HG02884 (cell line): ENCODE data around the gene FTHL17.

Experiments
- ATAC-seq: cut with Tn5 transposase; IDR thresholded peaks from one replicate; pipeline ENCODE4 v1.9.1; 2021; ENCODE audit warnings: mild to moderate bottlenecking, moderate library complexity; ENCODE audit not compliant: unreplicated experiment

Gene FTHL17

DNA sequence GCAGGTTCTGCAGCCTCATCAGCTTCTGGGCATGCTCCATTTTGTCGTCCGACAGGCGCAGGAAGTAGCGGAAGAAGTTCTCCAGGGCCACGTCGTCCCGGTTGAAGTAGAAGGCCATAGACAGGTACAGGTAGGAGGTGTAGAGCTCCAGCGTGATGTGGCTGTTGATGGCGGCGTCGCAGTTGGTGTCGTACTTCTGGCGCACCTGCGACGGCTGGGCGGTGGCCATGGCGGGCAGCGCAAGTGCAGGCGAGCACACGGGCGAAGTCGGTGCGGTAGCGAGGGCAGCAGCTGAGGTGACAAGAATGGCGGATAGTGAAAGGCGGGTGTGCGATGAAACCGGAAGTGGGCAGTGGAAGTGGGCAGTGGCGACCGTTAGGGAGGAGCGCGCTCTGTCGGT lies at the start of gene FTHL17:
Gene FTHL17 (minus strand): TSS at position 317 of the 400 bp plus-strand sequence. CDS start 88 bp downstream, at position 229.
- ATAC-seq = no peak

DNA sequence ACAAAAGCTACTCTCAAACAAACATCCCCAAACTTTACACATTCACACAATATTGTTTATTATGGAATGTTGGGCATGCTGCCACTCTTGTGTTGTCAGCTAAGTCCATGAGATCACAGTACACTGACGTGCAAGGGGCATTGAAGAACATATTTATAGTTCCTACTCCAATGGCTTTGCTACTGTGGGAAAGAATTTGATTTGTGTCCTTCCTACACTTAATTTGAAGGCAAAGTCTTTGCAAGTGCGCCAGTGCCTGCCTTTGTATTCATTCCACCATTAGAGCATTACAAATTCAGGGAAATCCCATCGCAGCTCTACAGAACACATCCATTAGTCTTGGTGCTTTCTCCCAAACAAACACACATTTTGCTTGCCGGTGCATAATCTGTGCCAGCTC lies 45.4 kb upstream of the FTHL17 start:
- ATAC-seq = no peak

DNA sequence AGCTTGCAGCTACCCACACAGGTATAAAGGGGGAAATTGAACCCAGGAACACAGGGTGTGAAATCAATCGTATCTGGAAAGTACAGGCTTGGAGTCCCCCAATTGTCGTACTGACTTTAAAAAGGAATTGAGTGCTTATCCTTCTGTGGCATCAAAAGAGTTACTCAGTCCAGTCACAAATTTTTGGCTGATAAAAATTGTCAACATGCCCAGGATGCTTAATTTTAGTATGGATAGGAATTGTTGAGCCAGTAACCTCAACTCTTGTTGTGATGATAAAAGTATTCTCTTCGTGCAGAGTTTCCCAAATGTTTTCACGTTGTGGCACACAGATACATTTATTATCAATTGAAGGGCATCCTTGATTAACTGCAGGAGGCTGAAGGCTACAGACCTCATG lies 43.6 kb upstream of the FTHL17 start:
- no peak for ATAC-seq

DNA sequence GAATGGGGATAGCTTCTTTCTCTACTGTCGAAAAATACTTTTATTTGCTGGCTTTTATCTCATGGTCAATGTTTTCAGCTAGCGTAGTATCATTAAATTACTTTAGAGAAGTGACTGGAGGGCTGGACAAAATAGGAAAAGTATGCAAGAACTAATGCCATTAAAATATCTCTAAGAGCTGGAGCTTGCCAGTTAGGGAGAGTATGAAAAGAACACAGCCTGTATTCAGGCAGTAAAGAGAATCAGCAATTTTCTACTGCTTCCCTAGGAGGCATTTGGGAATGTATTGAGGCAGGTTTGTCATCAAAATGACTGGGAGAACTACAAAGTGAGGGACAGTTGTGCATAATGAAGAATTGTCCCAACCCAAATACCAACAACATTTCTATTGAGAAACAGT lies 43.0 kb upstream of the FTHL17 start:
- no peak for ATAC-seq

DNA sequence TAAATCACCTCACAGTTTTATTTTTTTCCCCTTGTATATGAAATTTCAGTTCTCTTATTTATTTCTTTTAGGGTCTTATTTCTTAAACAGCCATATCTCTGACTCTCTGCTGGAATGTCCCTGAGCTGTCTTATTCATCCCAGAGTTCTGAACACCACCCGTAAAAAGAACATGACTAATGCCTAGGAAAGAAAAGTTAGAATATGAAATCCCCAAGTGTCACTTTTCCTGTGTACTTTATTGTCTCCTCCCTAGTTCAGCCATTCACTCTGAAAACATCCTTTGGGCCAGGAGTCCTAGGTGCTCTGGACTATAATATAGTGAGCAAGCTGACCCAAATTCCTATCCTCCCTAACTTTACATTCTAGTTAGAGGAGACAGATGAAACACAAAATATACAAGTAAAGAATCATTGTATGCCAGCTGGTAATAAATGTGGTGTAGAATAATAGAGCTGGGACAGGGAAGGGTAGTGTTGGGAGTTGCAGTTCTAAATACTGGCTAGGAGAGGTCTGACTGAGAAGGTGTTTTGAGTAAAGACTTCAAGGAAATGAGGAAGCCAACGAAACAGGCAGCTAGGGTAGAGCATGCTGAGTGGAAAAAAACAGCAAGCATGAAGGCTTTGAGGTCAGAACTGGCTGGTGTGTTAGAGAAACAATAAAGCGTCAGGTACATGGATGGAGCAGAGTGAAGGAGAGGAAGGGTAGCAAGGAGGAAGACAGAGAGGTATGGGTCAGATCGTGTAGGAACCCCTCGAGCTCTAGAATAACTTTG lies 40.6 kb upstream of the FTHL17 start:
- no peak for ATAC-seq

DNA sequence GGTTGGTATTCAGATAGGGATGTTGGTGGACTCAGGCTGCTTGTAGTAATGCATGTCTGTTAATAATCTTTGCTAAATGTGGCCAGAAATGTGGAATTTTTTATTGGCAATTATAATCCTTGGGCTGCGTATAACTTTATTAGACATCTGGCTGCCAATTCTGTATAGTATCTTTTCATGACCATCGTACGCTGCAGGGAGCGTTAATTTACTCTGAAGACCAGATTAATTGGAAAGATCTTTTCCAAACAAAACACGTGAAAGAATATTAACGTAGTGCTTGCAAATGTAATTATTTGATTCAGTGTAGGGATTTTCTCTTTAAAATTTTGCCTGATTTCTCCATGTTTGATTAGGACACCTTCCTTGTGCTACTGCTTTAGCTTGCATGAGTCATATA lies 38.8 kb upstream of the FTHL17 start:
- no peak for ATAC-seq

DNA sequence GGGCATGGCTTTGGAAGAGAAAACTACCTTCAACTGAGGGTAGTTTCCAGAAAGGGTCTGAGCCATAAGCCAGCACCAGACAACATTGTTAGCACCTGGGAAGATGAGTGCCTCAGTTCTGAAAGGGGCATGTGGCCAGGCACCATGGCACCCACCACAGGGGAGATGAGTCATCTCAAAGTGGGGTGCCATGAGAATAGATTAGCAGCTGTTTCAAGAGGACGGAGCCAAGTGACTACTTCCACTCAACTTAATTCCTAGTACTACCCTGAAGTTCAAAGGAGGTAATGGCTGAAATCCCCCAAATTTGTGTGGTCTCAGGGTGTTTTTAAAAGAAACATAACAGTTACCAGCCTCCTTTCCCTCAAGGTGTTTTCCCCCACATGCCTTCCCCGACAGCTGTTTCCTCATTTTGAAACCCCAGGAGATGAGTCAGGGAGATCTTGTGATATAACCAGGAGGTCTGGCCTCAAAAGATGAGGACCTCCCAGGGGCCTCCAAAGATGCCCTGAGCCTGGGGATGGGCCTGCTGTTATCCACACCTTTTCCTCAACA lies 27.8 kb upstream of the FTHL17 start:
- ATAC-seq = peak; percentile 78

DNA sequence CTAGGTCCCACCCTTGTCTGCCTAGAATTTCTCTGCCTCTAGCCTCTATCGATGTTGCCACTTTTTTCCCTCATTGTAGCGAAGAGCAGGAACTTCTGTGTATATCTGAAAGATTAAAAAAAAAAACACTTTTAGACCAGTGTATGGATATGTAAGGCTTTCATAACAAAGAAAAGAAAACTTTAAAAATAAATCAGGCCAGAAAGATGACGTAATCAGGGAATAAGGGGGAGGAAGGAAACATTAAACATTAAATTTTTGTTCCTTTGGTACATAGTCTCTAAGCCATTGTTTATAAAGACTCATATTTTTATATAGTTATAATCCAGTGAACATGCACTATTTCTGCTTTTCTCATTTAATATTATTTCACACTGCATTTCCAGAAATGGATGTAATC lies 26.2 kb upstream of the FTHL17 start:
- ATAC-seq = no peak

DNA sequence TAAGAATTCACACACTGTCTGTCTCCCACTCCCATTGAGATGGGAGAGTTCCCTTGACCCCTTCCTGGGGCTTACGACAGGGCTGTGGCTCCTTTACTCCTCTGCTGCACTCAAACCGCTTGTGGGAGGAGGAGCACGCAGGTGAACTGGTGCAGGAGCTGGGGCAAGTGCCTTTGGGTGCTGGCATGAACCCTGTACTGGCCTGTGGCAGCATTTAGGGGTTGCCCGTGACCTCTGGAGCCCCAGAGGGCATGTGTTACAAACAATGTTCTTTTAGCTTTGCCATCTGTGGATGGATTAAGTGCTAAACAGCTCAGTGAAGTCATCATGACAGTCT lies 21.8 kb upstream of the FTHL17 start:
- peak; percentile 9 for ATAC-seq

DNA sequence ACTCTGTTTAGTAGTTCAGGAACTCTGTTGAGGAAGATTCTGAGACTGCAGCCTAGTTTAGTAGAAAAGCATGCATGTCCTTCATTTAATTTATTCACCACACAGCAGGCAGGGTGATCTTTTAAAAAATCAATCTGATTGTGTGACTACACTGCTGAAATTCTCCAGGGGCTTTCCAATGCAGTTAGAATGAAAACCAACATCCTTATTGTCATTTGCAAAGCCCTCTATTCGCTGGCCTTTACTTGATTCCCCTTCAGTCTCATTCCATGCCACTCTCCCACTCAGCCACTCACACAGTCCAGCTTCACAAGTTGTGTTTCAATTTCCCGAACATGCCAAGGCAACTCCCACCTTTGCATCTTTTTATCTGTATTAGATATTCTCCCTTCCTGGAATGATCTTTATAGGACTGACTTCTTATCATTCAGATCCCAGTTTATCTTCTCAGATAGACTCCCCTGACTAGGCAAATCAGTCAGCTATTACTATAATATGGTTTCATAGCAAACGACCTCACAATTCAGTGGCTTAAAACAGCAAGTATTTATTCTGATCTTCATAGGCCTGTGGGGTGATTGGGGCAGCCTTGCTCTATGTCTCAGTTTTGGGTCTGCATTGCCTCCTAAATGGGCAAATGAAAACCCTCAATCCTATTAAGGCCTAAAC lies 21.3 kb upstream of the FTHL17 start:
- ATAC-seq = peak; percentile 64

DNA sequence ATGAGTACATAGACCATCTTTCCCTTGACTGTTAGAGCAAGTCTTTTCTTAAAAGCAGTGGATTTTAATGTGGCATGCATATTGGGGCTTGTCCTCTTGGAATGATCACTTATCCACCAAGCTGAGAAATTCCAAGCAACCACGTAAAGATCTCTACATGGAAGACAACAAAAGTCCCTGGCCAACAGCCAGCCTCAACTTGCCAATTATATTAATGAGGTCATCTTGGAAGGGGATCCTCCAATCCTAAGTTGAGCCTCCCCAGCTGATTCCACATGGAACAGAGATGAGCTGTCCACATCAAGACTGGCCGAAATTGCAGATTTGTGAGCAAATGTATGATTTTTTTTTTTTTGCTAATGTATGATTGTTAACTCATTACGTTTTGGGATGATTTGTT lies 20.6 kb upstream of the FTHL17 start:
- no peak for ATAC-seq

DNA sequence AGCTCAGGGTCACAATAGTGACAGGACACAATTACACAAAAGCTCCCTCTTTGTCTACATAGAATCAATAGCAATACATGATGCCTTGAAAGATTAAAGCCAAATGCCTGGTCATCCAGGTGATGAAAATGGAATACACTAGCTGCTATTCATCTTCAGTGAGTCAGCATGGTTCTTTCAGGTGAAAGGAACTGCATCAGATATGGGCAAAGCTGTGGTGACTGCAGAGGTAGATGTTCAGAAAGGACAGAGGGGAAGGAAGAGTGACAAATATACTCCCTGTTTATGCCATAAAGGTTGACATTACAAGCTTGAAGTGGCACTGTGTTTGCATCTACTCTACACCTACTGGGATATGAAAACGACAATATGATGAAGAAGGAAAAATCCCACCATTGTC lies 20.0 kb upstream of the FTHL17 start:
- no peak for ATAC-seq

DNA sequence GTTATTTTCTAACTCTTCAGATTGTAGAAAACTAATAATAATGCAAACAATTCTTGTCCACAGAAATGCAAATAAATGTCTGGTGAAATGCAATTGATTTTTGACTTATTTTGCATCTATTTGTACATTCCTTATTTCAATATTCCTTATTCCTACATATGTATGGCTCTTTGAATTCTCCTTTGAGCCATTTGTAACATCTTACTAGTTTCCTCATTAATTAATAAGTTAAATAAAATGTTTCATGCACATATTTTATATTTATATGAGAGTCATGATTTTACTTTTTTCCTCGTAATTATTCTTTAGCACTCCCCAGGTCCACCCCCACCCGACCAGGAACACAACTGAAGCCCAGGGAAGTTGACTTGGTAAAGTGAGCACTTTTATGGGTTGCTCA lies 2.7 kb upstream of the FTHL17 start:
- no peak for ATAC-seq

DNA sequence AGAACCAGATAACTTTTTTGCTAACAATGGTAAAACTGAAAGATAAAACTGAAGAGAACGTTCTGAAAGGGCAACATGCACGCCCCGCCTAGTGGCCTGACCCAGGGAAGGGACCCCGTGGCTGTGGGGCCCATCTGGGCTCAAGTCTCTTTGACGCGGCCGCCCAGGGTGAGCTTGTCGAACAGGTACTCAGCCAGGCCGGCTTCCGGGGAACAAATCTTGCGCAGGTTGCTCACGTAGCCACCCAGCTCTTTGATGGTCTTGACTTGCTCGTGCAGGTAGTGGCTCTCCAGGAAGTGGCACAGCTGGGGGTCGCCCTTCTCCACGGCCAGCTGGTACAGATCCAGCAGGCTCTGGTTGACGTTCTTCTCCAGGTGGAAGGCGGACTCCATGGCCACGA lies 579 bp downstream of the FTHL17 start:
- ATAC-seq = no peak

DNA sequence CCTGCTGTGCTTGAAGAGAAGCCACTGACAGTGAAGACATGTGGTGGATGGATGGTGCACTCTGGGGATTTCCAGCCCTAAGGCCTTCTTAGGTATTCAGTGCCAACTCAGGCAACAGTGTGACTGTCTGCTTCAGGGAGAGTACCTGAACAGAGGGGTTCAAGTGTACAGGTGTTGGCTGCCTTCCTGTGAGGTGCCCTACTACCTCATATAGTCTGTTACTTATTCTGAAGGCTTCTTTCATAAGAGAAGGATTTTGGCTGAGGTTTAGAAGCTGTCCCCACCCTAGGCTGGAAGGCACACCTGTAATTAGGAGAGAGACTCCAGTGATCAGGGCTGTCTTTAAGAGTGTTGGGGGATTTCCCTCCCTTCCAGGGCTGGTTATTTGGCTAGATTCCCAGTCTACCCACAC lies 1.8 kb downstream of the FTHL17 start:
- peak; percentile 53 for ATAC-seq

DNA sequence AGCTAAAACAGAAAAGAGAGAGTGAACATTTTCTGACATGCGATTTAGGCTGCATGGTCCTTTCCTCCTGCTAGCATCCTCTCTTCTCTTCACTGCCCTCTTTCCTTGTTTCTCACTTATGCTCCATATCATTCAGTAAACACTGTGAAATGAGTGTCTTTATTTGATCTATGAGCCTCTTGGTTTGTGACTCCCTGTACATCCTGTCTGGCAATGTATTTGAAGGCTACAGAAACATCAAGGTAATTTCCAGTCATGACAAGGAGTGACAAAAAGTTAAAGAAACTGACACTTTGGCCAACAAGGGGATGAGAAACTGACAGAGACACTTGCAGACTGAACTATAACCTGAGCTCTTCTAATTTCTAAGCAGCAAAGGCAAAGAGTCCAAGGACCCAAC lies 8.7 kb downstream of the FTHL17 start:
- ATAC-seq = no peak

DNA sequence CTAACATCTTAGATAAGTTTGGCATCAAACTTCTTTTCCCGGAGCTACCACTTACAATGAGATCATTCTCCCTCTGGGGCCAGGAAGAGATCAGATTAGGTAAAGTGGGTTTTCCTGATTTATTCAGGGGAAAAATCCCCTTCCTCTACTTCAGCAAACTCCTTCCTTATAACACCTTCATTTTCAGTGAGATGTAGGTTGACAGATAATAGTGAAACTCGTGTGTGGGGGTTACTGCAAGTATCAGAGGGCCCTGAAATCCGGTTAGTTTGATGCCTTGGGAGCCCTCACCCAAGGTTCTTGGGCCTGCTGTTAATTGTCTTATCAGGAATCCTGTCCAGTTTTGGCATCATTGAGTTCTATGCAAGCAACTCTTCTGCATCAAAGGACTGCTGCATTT lies 10.8 kb downstream of the FTHL17 start:
- peak; percentile 76 for ATAC-seq

DNA sequence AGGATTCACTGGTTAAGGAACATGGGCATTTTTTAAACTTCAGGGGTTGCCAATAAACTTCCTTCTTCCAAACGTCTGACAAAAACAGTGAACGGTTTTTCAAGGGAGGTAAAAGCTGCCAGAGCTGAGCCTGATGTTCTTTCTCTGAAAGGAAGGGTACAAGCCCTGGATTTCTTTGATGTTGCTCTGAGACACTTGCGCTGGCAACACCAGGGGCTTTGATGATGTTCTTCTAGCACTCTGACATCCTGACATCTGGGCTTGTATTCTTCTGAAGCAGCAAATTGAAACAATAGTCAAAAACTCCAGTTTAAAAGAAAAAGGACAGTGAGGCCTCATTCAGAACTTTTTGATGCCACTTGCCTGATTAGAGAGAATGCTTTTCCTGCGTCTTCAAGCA lies 11.8 kb downstream of the FTHL17 start:
- no peak for ATAC-seq

DNA sequence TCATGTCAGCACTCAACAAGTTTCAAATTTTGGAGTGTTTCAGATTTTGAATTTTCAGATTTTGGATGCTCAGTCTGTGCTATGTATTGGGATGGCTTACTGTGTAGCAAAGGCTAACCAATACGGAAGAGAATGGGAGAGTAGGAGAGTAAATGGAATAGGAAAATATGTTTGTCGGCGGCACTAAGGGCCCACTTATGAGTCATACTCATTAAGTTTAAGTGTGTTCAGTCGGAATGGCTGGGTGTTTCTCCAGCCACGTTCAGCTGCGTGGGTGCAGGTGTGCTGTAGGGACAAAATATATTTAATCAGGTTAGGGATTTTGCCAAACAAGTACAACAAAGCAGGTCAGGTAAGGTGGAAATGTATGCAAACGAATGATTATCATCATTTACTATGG lies 13.6 kb downstream of the FTHL17 start:
- no peak for ATAC-seq

DNA sequence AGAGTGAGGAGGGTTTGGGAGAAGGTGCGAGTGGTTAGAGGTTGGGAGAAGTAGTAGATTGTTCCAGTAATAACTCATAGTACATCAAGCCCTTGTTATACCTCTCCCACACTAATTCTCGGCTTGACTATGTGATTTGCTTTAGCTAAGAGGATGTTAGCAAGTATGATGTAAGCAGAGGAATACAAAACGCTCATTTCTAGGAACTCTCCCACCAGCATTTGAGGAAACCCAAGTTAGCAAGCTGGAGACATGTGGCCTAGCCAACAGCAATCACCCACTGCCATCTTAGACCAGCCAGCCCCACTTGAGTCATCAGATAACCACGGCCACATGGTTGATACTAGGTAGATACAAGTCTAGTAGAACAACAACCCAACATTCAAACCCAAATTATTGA lies 14.2 kb downstream of the FTHL17 start:
- no peak for ATAC-seq

DNA sequence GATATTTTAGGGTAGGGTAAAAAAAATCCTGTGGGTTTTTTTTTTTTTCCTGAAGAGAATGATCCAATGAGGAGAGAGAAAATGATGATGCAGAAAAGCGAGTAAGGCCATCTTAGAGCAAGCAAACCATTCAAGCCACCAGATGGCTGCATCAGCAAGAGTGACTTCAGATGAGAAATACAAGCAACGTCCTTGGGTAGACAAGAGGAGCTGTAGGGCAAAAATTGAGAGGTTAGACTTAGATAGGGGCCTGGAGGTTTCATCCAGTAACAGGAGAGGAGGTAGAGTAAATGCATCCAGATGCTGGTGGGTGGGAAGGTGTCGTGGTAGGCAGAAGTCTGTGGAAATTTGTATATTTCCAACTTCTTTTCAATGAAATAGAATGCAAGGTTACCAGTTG lies 14.6 kb downstream of the FTHL17 start:
- no peak for ATAC-seq

DNA sequence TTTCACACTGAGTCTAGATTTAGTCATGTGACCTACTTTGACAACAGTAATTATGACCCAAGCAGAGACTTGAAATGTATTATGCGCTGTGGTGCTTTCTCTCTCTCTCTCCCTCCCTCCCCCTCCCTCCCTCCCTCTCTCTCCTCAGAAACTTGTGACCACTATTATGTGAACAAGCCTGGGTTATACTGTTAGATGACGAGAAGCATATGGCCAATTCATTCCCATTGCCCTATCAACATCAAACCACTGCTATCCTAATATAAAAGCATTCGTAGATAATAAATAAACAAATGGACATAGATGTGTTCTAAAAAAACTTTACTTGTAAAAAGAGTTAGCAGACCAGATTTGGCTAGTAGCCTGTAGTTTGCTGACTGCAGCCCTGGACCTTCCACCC lies 18.2 kb downstream of the FTHL17 start:
- no peak for ATAC-seq

DNA sequence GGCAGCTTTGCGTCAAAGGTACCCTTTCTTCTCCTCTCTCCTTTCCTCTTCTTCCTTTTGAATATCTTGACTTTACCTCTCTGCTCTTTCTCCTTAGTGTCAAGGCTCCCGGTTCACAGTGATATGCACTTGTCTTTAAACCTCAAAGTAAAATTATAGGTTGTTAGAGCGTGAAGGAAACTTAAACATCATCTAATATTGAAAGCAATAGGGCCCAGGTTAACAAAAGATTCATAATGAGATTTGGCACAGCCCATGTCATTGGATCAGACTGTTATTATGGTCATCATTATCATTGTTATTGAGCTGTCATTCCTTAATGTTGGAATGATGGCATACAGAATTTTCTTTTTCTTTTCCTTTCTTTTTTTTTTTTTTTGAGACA lies 32.5 kb downstream of the FTHL17 start:
- ATAC-seq = no peak
